ENCODE data around the gene MYD88.

MYD88 gene

DNA sequence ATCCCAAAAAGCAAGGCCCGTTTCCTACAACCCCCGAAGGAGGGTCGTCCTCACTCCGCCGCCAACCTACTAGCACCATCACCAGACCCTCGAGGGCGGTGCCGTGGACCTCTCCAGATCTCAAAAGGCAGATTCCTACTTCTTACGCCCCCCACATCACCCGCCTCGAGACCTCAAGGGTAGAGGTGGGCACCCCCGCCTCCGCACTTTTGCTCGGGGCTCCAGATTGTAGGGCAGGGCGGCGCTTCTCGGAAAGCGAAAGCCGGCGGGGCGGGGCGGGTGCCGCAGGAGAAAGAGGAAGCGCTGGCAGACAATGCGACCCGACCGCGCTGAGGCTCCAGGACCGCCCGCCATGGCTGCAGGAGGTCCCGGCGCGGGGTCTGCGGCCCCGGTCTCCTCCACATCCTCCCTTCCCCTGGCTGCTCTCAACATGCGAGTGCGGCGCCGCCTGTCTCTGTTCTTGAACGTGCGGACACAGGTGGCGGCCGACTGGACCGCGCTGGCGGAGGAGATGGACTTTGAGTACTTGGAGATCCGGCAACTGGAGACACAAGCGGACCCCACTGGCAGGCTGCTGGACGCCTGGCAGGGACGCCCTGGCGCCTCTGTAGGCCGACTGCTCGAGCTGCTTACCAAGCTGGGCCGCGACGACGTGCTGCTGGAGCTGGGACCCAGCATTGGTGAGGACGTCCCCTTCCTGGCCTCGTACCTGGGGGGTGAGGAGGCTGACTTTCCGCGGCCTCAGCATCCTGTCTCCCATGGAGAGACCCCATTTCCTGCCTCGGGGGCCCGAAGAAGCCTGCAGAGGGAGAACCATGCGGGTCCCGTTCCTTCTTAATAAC lies at the start of gene MYD88:
MYD88 (plus strand) TSS at position 313 of the 842 bp plus-strand sequence; CDS start at position 353, 40 bp downstream.
- DNase-seq (ENCODE audit: low read depth): peak; percentile 81

DNA sequence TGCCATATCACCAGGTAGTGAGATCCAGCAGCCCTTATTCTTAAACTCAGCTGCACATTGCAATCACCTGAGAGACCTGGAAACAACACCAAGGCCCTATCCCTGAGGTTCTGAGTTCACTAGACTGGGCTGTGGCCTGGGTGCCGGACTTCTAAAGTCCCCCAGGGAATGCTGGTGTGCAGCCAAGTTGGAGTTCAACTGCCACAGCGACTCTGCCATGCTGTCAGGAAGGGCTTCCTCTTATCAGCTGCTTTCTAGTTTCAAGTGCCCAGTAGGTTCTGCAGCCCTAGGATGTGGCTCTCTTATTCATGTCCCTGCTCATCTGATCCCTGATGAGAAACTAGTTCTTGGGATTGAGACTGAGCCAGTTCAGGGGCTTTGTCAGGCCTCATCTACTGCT lies 49.3 kb upstream of the MYD88 start:
- no peak for DNase-seq (ENCODE audit: low read depth)

DNA sequence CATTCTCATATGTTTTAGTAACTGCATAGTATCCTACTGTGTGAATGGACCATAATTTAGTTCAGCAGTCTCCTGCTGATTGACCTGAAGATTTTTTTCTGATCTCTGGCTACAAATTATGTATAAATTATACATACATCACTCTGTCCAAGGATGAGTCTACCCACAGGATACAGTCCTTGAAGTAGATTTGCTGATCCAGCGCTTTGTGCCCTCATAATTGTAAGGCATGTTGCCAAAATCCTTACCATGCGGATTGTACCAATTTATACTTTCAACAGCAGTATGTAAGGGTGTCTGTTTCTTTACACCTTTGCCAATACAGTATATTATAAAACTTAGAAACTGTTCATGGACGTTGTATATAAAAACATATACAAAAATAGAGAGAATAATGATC lies 48.0 kb upstream of the MYD88 start:
- DNase-seq (ENCODE audit: low read depth): no peak

DNA sequence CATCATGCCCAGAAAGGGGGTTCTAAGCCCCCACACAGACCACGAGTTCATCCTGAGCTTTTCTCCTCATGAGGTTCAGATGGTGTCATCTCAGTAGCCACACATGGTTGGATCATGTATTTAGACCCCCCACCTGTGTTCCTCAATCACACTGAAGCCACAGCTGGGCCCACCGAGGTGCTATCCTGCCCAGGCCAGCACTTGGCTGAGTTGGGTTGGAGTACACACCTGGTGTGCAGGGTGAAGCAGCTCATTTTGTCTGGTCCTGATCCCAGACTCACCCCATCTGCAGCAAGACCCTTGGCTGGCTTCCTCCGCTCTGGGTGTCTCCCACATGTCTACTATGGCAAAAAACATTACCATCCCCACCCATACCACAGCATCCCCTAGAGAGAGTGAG lies 43.5 kb upstream of the MYD88 start:
- DNase-seq (ENCODE audit: low read depth): no peak

DNA sequence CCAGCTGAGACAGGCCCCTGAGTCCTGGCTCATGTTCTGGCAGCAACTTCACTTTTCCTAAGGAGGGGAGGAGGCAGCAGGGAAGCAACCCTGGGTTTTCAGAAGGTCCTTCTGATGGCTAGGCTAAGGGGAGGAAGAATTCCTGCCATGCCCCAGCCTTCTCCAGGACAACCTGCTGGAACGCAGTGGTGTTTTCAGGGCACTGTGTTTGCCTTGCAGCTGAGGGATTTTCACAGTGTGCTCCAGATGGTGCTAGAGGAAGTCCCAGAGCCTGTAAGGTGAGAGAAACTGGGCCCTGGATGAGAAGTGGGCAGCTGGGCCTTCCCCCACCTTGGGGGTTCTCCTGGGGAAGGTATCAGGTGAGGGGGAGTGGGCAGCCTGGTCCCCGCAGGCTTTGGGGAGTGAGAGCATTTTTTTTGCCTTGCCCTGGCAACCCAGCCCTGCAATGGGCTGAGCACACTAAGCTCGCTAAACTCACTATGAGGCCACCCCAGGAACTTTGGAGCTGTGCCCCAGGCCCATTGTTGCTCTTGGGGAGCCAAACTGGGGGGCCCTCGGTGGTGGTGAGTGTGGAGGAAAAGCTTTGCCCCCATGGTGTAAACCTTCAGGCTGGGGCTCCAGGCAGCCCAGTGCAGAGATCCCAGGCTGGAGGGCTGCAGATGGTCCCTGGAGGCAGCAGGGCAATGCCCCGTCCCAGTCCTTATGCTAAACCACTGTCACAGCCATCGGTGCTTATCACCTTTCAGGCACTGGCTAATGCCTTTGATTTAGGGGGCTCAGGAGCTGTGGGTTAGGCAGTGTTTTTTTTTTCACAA lies 42.6 kb upstream of the MYD88 start:
- DNase-seq (ENCODE audit: low read depth): no peak

DNA sequence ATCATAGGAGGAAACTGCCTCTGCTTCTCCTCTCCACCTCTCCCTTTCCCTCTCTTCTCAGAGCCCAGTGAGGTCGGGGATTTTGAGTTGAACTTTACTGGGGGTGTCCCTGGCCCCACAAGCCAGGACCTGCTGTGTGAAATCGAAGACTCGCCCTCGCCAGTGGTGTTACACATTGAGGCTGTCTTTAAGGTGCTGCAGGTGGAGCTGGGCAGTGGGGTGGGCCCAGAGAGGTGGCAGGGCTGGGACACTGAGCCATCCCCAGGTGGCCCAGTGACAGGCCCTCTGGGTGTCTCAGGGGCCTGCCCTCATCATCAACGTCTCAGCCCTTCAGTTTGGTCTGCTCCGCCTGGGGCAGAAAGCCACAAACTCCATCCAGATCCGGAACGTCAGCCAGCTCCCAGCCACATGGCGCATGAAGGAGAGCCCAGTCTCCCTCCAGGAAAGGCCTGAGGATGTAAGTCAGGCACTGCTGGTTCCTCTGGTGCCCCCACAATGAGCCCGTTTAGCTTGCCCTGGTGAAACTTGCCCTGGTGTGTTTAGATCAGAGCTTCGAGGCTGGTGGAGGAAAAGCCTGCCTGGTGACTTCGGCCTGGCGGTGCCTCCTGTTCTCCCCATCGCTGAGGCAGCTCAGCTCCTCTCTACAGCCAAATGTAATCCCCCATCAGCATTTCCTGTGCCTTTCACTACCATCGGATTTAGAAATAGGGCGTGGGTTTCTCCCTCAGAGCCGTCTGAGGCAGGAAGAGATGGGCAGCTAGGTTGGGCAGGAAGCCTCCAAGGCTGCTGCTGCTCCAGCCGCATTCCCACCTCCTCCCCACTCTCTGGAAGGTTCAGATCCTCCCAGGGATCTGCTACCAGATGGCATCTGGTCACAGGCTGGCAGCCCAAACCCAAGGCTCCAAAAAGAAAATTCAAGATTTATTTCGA lies 40.8 kb upstream of the MYD88 start:
- DNase-seq (ENCODE audit: low read depth): no peak

DNA sequence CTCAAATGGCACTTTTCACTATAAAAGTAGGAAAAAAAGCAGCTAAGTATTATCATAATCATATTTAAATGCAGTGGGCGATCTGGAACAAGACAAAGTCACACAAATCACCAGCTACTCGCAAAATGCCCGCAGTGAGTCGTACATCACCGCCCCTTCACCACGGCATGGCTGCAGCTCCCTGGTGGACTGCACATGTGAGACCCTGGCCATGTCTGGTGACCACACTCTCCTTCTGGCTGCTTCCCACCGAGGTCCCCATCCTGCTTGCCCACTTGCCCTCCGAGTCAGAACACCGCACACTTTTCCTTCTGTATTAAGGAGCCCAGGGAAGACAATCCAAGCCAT lies 40.1 kb upstream of the MYD88 start:
- no peak for DNase-seq (ENCODE audit: low read depth)

DNA sequence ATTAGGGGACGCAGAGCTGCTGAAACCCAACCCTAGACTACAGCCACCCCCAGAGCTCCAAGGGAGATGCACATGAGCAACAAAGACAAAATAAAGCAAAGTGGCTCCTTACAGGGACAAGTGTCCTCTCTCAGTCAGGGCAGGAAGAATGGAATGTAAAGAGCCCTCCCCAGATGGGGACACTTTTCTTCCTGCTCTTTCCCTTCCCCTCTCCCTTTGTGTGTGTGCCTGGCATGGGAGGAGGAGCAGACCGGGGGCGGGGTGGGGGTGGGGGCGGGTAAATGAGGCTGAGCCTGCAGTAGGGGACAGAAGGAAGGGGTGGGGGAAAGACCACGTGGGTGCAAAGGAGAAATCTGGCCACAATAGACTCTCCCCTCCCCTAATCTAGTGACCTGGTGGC lies 38.9 kb upstream of the MYD88 start:
- no peak for DNase-seq (ENCODE audit: low read depth)

DNA sequence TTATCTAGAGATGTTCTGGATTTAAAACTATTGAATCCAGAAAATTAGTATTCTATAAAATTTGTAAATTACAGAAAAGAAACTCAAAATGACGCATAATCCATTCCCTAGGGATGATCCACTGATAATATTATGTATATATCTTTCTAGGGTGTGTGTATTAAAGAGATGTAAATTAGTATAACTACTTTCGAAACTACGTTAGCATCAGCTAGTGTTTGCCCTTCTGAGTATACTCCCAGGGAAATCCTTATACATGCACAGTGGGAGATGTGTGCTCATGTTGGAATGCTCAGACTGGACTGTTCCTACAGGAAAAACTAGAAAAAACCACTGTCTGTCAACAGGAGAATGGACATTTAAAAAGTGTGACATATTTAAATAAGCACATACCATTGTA lies 38.0 kb upstream of the MYD88 start:
- DNase-seq (ENCODE audit: low read depth): no peak

DNA sequence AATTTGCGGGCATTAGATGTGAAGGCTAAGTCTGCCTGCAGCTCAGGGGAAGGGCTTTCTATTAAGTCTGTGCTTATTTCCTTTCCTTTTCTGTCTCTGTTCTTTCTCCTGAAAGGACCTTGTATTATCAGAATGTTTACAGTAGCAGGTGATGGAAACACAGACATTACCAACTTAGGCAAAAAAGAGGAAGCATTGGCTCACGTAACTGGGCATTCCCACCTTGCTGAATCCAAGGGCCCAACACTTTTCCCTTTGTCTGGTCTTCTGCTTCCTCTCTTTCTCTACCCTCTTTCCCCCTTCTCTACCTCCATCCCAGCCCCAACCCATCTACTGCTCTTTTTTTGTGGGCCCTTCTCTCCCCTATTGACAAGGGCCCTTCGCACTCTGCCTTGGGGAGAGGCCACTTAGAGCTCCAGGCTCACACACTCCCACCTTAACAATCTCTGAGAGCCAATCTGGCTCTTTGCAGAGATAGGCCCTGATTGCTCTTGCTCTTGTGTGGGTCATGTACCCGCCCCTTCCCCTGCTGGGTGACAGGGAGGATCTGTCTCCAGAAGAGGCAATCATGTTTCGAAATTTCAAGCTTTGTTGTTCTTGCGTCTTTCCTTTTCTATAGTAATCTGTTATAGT lies 36.5 kb upstream of the MYD88 start:
- no peak for DNase-seq (ENCODE audit: low read depth)

DNA sequence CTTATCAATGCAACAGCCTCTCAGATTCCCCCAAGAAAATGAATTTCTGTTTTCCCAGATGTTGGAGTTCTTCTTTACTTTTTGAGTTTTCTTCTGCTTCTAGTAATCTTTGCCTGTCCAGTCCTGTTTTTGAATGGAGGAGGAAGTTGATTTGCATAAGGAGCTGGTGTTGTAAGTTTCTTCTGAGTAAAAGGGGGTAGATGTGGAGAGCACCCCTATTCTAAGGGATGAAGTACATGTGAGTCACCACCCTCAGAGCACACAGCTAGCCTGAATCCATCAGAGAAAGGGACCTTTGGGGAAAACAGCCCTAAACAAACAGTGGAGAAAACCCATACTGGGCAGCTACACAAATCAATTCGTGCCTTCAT lies 36.0 kb upstream of the MYD88 start:
- no peak for DNase-seq (ENCODE audit: low read depth)

DNA sequence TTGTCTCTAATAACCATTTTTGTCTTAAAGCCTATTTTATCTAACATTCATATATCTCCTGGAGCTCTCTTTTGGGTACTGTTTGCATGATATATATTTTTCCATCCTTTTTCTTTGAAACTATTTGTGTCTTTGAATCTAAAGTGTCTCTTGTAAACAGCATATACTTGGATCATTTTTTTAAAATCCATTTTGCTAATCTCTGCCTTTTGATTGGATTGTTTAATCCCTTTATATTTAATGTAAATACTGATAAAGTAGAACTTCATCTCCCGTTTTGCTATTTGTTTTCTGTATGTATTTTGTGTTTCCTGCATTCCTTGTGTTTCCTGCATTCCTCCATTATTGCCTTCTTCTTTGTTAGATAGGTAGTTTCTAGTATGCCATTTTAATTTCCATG lies 32.9 kb upstream of the MYD88 start:
- no peak for DNase-seq (ENCODE audit: low read depth)

DNA sequence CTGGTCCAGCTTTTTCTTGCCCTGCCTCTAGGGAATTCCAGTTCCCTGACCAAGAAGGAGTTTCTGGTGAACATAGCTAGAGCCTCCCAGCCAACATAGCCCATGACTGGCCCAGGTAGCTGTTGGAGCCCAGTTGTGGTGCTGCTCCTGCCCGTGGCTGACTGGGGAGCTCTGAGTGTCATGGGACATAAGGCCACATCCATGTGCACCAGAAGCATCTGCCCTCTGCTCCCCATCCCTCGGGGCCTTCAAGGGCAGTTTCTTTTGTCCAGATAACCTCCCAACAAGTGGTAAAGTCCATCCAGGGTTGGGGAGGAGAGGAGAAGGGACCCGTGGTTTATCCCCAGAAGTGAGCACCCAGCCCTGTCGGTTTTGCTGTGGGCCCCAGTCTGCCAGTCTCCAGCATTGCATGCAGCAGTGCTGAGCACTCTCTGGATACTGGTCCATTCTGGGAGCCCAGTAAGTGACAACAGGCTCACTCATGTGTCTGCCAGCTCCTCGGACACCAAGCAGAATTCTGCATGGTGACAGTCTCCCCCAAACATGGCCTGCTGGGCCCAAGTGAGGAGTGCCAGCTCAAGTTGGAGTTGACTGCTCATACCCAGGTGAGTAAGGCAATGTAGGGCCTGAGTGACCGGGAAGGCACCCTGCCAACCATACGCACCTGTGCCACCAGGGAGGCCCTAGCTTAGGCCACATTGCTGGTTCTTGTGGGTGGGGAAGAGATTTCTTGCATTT lies 30.4 kb upstream of the MYD88 start:
- DNase-seq (ENCODE audit: low read depth): no peak

DNA sequence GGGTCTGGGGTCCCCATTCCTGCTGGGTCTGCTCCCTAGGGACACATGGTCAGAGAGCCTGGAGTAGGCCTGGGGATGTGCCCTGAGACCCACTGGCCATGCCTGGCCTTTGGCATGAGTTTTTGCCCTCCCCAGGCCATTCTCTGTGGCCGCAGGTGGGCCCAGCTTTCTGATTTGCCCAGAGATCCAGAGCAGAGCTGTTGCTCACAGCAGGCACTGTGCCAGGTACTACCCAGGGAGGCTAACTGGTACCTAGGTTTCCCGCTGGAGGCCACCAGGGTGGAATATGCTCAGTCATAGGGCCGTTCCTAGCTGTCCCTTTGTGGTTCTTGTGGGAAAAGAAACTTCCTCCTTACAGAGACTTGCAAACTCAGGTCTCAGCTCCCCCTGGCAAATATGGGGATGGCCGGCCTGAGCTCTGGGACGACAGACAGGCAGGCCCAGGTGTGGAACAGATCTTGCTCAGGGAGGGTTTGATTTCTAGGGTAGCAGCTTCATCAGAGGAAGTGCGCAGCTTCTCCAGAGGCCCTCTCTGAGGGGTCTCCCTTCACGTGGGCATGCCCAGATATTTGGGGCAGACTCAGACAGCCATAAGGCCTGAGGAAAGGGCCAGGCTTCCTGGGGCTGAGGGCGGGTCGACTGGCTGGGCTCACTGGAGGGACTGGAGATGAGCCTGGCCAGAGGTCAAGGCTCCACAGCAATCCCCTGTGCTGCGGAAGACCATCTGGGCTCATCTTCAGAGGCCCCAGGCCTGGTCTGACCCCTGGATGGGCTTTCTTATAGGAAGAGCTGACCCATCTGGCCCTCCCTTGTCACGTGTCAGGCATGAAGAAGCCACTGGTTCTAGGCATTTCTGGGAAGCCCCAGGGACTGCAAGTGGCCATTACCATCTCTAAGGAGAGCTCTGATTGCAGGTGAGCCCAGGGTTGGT lies 29.5 kb upstream of the MYD88 start:
- no peak for DNase-seq (ENCODE audit: low read depth)

DNA sequence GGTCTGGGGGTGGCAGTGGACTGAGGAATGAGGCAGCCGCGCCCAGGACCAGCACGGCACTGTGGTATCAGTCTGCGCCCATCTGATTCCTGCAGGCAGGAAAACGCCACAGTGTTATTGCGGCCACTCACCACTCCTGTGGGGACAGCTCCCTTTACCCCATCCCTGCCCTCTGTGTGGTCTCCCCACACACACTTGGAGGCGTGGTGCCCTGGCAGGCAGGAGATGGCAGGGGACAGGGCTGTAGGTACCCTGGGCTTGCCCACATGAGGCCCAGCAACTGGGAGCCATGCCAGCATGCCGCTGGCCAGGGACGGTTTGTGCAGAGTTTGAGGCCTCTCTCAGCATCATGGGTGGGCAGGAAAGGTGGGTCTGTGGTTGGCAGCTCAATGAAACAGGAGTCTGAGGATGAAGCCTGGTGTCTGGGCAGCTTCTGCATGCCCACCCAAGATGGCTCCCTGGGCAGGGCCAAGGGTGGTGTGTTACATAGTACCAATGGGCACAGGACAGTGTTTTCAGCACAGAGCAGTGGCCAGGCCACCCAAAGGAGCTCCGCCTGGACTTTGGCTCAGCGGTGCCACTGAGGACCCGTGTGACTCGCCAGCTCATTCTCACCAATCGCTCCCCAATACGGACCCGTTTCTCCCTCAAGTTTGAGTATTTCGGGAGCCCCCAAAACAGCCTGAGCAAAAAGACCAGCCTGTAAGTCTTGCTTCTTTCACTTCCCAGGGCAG lies 28.7 kb upstream of the MYD88 start:
- no peak for DNase-seq (ENCODE audit: low read depth)

DNA sequence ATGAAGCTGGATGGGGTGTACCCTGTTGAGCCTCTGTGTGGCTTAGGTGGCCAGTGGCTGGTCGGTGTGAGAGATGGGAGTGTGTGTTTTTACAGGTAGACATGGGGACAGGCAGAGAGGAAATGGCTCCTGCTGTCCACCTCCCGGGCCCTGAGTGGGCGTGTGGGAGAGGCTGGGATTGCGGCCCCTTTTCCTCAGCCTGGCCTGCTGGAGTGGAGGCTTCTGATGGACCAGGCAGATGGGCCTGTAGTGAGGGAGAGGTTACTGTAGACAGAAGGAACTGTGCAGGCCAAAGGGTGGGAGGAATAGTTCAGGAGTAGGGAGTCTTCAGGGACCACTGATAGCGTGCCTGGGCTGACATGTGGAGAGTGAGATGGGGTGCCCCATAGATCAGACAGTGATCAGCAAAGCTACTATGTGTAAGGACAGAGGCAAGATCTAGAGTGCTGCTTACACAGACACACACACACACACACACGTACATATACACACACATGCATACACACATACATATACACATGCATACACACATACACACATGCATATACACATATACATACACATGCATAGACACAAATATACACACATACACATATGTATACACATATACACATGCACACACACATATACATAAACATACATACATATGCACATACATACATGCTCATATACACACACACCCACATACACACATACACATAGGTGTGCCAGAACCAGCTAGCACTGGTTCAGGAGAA lies 28.0 kb upstream of the MYD88 start:
- no peak for DNase-seq (ENCODE audit: low read depth)

DNA sequence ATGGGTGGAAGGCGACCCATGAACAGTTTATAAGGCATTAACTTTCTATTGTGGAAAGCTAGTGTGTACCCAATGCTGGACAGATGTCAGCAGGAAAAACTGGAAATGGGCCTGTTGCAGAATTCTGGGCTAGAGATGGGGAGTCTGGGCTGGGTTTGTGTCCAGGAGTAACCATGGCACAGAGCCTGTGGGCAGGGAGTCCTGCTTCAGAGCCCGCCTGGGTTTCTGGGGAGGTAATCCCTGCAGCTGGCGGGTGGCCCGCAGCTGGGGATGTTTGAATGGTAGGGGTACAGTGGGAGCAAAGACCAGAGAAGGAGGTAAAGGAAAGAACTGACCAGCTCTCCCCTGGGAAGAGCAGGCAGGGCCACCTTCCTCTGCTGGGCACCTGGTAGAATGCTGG lies 27.3 kb upstream of the MYD88 start:
- no peak for DNase-seq (ENCODE audit: low read depth)

DNA sequence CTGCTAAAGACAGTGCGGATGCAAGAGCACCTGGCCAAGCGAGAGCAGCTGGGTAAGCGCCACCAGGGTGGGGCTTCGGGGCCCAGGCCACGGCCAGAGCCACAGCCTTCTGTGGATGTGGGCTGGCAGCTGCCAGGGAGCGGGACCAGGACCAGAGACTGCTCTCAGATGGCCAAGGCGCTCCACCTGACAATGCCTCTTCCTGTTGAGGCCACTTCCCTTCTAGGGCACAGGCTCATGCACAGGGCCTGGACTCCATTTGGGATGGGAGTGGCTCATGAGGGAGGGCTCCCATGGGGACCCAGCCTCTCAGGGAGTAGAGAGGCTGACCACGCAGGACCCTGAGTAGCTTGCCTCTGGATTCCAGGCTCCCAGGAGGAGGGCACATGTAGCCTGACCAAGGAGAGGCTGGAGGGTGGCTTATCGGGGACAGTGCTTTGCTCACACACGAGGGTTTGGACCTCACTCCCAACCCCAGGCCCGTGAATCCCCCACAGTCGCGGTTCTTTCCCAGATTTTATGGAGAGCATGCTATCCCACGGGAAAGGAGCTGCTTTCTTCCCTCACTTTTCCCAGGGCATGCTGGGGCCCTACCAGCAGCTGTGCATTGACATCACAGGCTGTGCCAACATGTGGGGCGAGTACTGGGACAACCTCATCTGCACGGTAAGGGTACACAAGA lies 26.6 kb upstream of the MYD88 start:
- no peak for DNase-seq (ENCODE audit: low read depth)

All from activated T-cell treated with anti-CD3 and anti-CD28 coated beads for 48 hours (primary cell).